ENCODE data around the gene CEP44. TPM values are rescaled to one million over a fixed set of nuclear protein-coding genes. Genes with fewer than 3 reads are reported as not detected.

CEP44 gene
- total RNA-seq, 4 donors from 2014 or later: 17.0 to 30.6 (median 24.8) TPM

DNA sequence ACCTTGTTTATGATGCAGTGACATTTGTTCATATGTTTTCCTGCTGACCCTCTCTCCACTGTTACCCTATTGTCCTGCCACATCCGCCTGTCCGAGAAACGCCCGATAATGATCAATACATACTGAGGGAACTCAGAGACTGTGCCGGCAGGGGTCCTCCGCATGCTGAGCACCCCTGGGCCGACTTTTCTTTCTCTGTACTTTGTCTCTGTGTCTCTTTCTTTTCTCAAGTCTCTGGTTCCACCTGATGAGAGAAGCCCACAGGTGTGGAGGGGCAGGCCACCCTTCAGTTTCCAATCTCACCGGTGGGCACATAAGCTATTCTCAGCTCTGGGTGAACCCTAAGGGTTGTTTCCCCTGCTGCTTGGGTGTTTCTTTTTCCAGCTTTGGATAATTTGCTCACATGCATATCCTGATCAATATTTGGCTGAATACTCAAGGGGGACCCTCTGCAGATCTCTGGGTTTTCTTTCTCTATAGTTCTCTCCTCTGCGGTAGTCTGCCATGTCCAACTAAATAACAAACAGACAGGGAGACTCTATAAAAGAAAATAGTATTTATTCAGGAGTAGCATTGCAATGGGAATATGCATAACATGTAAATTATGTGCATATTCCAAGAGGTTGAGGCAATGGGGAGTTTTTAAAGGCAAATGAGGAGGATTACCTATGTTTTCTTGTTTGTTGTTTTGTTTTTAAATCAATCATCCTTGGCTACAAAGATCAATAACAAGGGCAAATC lies 97.2 kb downstream of the CEP44 start:
- Histone ChIP-seq H3K4me1 (no peaks in the 10 kb centered on the region), H3K36me3 (no peaks in the 10 kb centered on the region), H3K27ac (no peak overlapping the region), H3K9me3 (no peaks in the 10 kb centered on the region), H3K27me3 (no peaks in the 10 kb centered on the region), H3K4me3 (replicated peaks in 1 of 3) (no peak overlapping the region)
- TF ChIP-seq POLR2A (IDR thresholded peaks at IDR 0.05) (no peak), CTCF (IDR thresholded peaks at IDR 0.05) (no peak)
- DNase-seq: no peak
- 76 to 78% methylated on average over 9 of the region's 9 CpGs for WGBS, 2 donors
- intact Hi-C loops (cut with DNase I): no loop called here

GRCh38 chr4:174381440-174381800 lies 97.7 kb downstream of the CEP44 start:
- Histone ChIP-seq H3K27me3 (no peaks in the 10 kb centered on the region), H3K27ac (no peak overlapping the region), H3K9me3 (no peaks in the 10 kb centered on the region), H3K4me3 (replicated peaks in 1 of 3) (no peak overlapping the region), H3K36me3 (no peaks in the 10 kb centered on the region), H3K4me1 (no peaks in the 10 kb centered on the region)
- WGBS, 2 donors: 42 to 90% methylated on average over 1 of the region's 1 CpG
- intact Hi-C loops (cut with DNase I): no loop called here
- no peak for TF ChIP-seq POLR2A (IDR thresholded peaks at IDR 0.05)
- TF ChIP-seq CTCF (IDR thresholded peaks at IDR 0.05): no peak
- DNase-seq: no peak

Other genes with a start within 250 kb of the CEP44 start
- gene FBXO8, start 244 bp upstream of the CEP44 start, total RNA-seq: 10 to 100 TPM; 38.4 to 47.0 (median 42.5) TPM
- 1 to 10 TPM; 1.9 to 4.1 (median 2.7) TPM for gene HPGD, start 238.6 kb downstream of the CEP44 start, total RNA-seq

All from thyroid gland (tissue), 4 donors.